IMR-90 (cell line): Measurements from ENCODE around the gene CELF5. TPM values are rescaled to one million over a fixed set of nuclear protein-coding genes. Genes with fewer than 3 reads are reported as not detected.
"Not testable (repeated sequence)": the region's sequence is repeated elsewhere in the genome, so short reads cannot be mapped to it uniquely, and the experiment has no call there.

Experiments used
- ATAC-seq: fragments of 200-7000 bp; cut with Tn5 transposase; 2 replicates; pipeline ENCODE4 v1.9.1; 2020; ENCODE audit warnings: low read depth, mild to moderate bottlenecking, moderate library complexity
- BruUV-seq: library from RNA; stranded (reverse); fragments of 400-500 nt; replicated peaks from 2 replicates; lab custom pipeline; 2021; lab: Mats Ljungman, UMichigan
- CTCF ChIA-PET: fragments of 300-600 bp; formaldehyde crosslinking; extraction: SDS; loops from one replicate; lab custom pipeline; 2021; ENCODE audit warnings: antibody characterized with exemption; lab: Yijun Ruan, JAX
- POLR2A ChIA-PET: fragments of 300-600 bp; sonication (Branson Sonifier 250); formaldehyde crosslinking; loops from one replicate; lab custom pipeline; 2022; ENCODE audit warnings: antibody characterized with exemption; ENCODE audit not compliant: unreplicated experiment; lab: Charles Lee
- DNase-seq: peaks from one replicate; pipeline ENCODE4 v3.0.0; 2013
- H2AFZ ChIP-seq: replicated peaks from 2 replicates; pipeline ENCODE3; 2013; ENCODE audit warnings: low read length, mild to moderate bottlenecking; ENCODE audit not compliant: poor library complexity
- H2AK5ac ChIP-seq: 2 replicates; pipeline ENCODE4 v1.6.1; 2013; ENCODE audit warnings: low read depth, low read length, inconsistent platforms
- H2AK9ac ChIP-seq: replicated peaks from 2 replicates; pipeline ENCODE3; 2013; ENCODE audit warnings: mild to moderate bottlenecking, low read depth, low read length, moderate library complexity; ENCODE audit not compliant: poor library complexity
- H2BK120ac ChIP-seq: 2 replicates; pipeline ENCODE4 v1.6.1; 2013; ENCODE audit warnings: low read depth, low read length, inconsistent platforms
- H2BK15ac ChIP-seq: 3 replicates; pipeline ENCODE4 v1.6.1; 2013; ENCODE audit warnings: low read depth, low read length, inconsistent platforms
- H2BK20ac ChIP-seq: 2 replicates; pipeline ENCODE4 v1.6.1; 2013; ENCODE audit warnings: low read depth, mild to moderate bottlenecking, inconsistent platforms, low read length, moderate library complexity
- H2BK5ac ChIP-seq: 2 replicates; pipeline ENCODE4 v1.6.1; 2013; ENCODE audit warnings: mild to moderate bottlenecking, low read depth, low read length, inconsistent platforms; ENCODE audit not compliant: poor library complexity, severe bottlenecking
- H3K14ac ChIP-seq: replicated peaks from 2 replicates; pipeline ENCODE4 v1.6.1; 2013; ENCODE audit warnings: low read depth, low read length, inconsistent platforms
- H3K18ac ChIP-seq: 2 replicates; pipeline ENCODE4 v1.6.1; 2013; ENCODE audit warnings: low read depth, low read length, control low read depth
- H3K23ac ChIP-seq: 2 replicates; pipeline ENCODE4 v1.6.1; 2013; ENCODE audit warnings: low read depth, low read length, inconsistent platforms
- H3K27ac ChIP-seq: 2 replicates; pipeline ENCODE4 v1.5.1; 2013; ENCODE audit warnings: mild to moderate bottlenecking, control low read depth, low read length; ENCODE audit not compliant: insufficient read depth
- H3K27me3 ChIP-seq: 2 replicates; pipeline ENCODE4 v1.6.1; 2013; ENCODE audit warnings: low read length; ENCODE audit not compliant: control insufficient read depth, insufficient read depth
- H3K36me3 ChIP-seq: 2 replicates; pipeline ENCODE4 v1.6.1; 2013; ENCODE audit warnings: low read length, mixed read lengths; ENCODE audit not compliant: control insufficient read depth, insufficient read depth
- H3K4ac ChIP-seq: 2 replicates; pipeline ENCODE4 v1.6.1; 2013; ENCODE audit warnings: low read depth, low read length, inconsistent platforms
- H3K4me1 ChIP-seq: 2 replicates; pipeline ENCODE4 v1.6.1; 2013; ENCODE audit warnings: low read length, mixed read lengths; ENCODE audit not compliant: control insufficient read depth, insufficient read depth
- H3K4me2 ChIP-seq: 2 replicates; pipeline ENCODE4 v1.6.1; 2013; ENCODE audit warnings: low read depth, mild to moderate bottlenecking, control low read depth, low read length, moderate library complexity
- H3K4me3 ChIP-seq: 2 replicates; pipeline ENCODE4 v1.5.1; 2013; ENCODE audit warnings: low read depth, mild to moderate bottlenecking, control low read depth, low read length, moderate library complexity; ENCODE audit not compliant: insufficient read depth
- H3K56ac ChIP-seq: 2 replicates; pipeline ENCODE4 v1.6.1; 2013; ENCODE audit warnings: low read length, inconsistent platforms; ENCODE audit not compliant: insufficient read depth; ENCODE audit errors: extremely low read depth
- H3K79me1 ChIP-seq, 2 experiments: 2 replicates each; pipeline ENCODE4 v1.6.1; 2013; ENCODE audit warnings: low read length in 2 of 2, inconsistent platforms in 1 of 2, low read depth in 1 of 2
- H3K9ac ChIP-seq: 2 replicates; pipeline ENCODE4 v1.6.1; 2013; ENCODE audit warnings: low read depth, low read length, control low read depth
- H3K9me1 ChIP-seq: 2 replicates; pipeline ENCODE4 v1.6.1; 2013; ENCODE audit warnings: low read length, inconsistent platforms; ENCODE audit not compliant: insufficient read depth
- H3K9me3 ChIP-seq: 2 replicates; pipeline ENCODE4 v1.6.1; 2013; ENCODE audit warnings: low read length; ENCODE audit not compliant: control insufficient read depth, insufficient read depth
- H4K20me1 ChIP-seq: 2 replicates; pipeline ENCODE4 v1.6.1; 2013; ENCODE audit warnings: low read length, inconsistent platforms; ENCODE audit not compliant: insufficient read depth
- H4K5ac ChIP-seq: 2 replicates; pipeline ENCODE4 v1.6.1; 2013; ENCODE audit warnings: mild to moderate bottlenecking, low read depth, low read length, control low read depth
- H4K8ac ChIP-seq, 2 experiments: 2 replicates each; pipeline ENCODE4 v1.6.1; 2013; ENCODE audit warnings: low read depth in 2 of 2, low read length in 2 of 2, control low read depth in 1 of 2, inconsistent platforms in 1 of 2
- H4K91ac ChIP-seq: 2 replicates; pipeline ENCODE4 v1.6.1; 2013; ENCODE audit warnings: low read depth, low read length, inconsistent platforms; ENCODE audit not compliant: insufficient read depth
- WGBS, 2 experiments: methylation state at CpG; one replicate each; pipeline versions ENCODE4 v1.1.5 to v1.1.7; 2013; ENCODE audit warnings: missing lambda C conversion rate in 2 of 2; ENCODE audit not compliant: insufficient read length in 1 of 2; ENCODE audit errors: extremely low coverage in 2 of 2; 5-methylcytosine and 5-hydroxymethylcytosine counted together
- dilution Hi-C: fragments of 300-500 bp; cut with HindIII; formaldehyde crosslinking; loops from one replicate; pipeline ENCODE4 v1.14.3; 2018; ENCODE audit warnings: low sequenced_read_pairs; ENCODE audit not compliant: unreplicated experiment
- in situ Hi-C: fragments of 300-500 bp; cut with MboI; formaldehyde crosslinking; loops from 3 replicates; pipeline ENCODE4 v1.14.3; 2019; ENCODE audit warnings: low sequenced_read_pairs, inconsistent platforms, mixed read lengths
- intact Hi-C: fragments of 100-400 bp; cut with micrococcal nuclease; formaldehyde crosslinking; loops from 2 replicates; pipeline ENCODE4 v1.10.0; 2022
- polyA plus RNA-seq, 3 experiments: library from polyadenylated mRNA; depleted of rRNA; stranded (reverse); fragments of >200 nt; gene quantifications; 2 replicates each; pipeline ENCODE4 v1.2.3, GENCODE V29; 2012; ENCODE audit warnings: low replicate concordance in 1 of 3
- total RNA-seq: library from RNA; depleted of rRNA; stranded (reverse); fragments of >200 nt; gene quantifications from 2 replicates; pipeline ENCODE4 v1.2.3, GENCODE V29; 2012

CELF5 gene
- total and polyA plus RNA-seq, 2 of the 4 experiments (the other 2 are of a cell fraction) = 0.02 TPM; not detected in 1

- H4K20me1 ChIP-seq, H2AK9ac ChIP-seq, H3K56ac ChIP-seq, H3K27ac ChIP-seq, ATAC-seq, H3K4ac ChIP-seq, H2BK5ac ChIP-seq, H3K14ac ChIP-seq, H3K4me3 ChIP-seq, H3K4me1 ChIP-seq, H2BK20ac ChIP-seq, H2BK120ac ChIP-seq, DNase-seq, H3K9me3 ChIP-seq, intact Hi-C loops, H4K5ac ChIP-seq, H3K9me1 ChIP-seq, H4K91ac ChIP-seq, H2AFZ ChIP-seq, H3K9ac ChIP-seq, H3K23ac ChIP-seq, H3K79me1 ChIP-seq, BruUV-seq, CTCF ChIA-PET, dilution Hi-C loops, H2BK15ac ChIP-seq, H2AK5ac ChIP-seq, H3K36me3 ChIP-seq, H3K18ac ChIP-seq, H4K8ac ChIP-seq, H3K4me2 ChIP-seq: not testable (repeated sequence)
- no CpG with 5 or more reads among the region's 8 CpGs for WGBS, 2 experiments
- POLR2A ChIA-PET = interaction anchor here (0.6 kb wide), 1 partner anchor 182 kb away, joined by 6 read pairs; the partner anchor contains the start of gene SMIM44
- in situ Hi-C loops = loop anchor here (25.0 kb wide), 1 partner anchor 312 kb away; the partner anchor contains the start of gene TBXA2R
- peaks cover 16% of the 10 kb centered on the region for H3K27me3 ChIP-seq
Measured at GRCh38 chr19:3300566-3300965, 76.1 kb downstream of the CELF5 start.
